Measurements from ENCODE around the gene PIK3CA. TPM values are rescaled to one million over a fixed set of nuclear protein-coding genes. Genes with fewer than 3 reads are reported as not detected.

PIK3CA gene
- total RNA-seq, 1 donor from 2014 or later, result 20.0 TPM

GRCh38 chr3:179182902-179183301 lies 34.7 kb downstream of the PIK3CA start:
- no peak for TF ChIP-seq CTCF (IDR thresholded peaks at IDR 0.05; ENCODE audit: partially characterized antibody, unreplicated experiment)
- no peak for DNase-seq
- no peaks in the 10 kb centered on the region for H3K9me3 Mint-ChIP-seq (ENCODE audit: unreplicated experiment)
- H3K4me1 Mint-ChIP-seq (ENCODE audit: low read depth, unreplicated experiment), result peaks cover 5% of the 10 kb centered on the region
- H3K27me3 Mint-ChIP-seq (ENCODE audit: unreplicated experiment), result no peaks in the 10 kb centered on the region
- H3K36me3 Mint-ChIP-seq (ENCODE audit: unreplicated experiment), result no peaks in the 10 kb centered on the region
- no peak overlapping the region for H3K27ac Mint-ChIP-seq (ENCODE audit: unreplicated experiment)
- no peak overlapping the region for H3K4me3 Mint-ChIP-seq (ENCODE audit: unreplicated experiment)

GRCh38 chr3:179184826-179185225 lies 36.7 kb downstream of the PIK3CA start:
- Mint-ChIP-seq H3K9me3 (ENCODE audit: unreplicated experiment) (no peaks in the 10 kb centered on the region), H3K27ac (ENCODE audit: unreplicated experiment) (no peak overlapping the region), H3K4me1 (ENCODE audit: low read depth, unreplicated experiment) (peaks cover 5% of the 10 kb centered on the region), H3K4me3 (ENCODE audit: unreplicated experiment) (no peak overlapping the region), H3K36me3 (ENCODE audit: unreplicated experiment) (no peaks in the 10 kb centered on the region), H3K27me3 (ENCODE audit: unreplicated experiment) (no peaks in the 10 kb centered on the region)
- no peak for DNase-seq
- TF ChIP-seq CTCF (IDR thresholded peaks at IDR 0.05; ENCODE audit: partially characterized antibody, unreplicated experiment), result no peak

GRCh38 chr3:179186426-179186825 lies 38.3 kb downstream of the PIK3CA start:
- Mint-ChIP-seq H3K9me3 (ENCODE audit: unreplicated experiment) (no peaks in the 10 kb centered on the region), H3K4me3 (ENCODE audit: unreplicated experiment) (no peak overlapping the region), H3K4me1 (ENCODE audit: low read depth, unreplicated experiment) (peaks cover 5% of the 10 kb centered on the region), H3K36me3 (ENCODE audit: unreplicated experiment) (no peaks in the 10 kb centered on the region), H3K27ac (ENCODE audit: unreplicated experiment) (no peak overlapping the region), H3K27me3 (ENCODE audit: unreplicated experiment) (no peaks in the 10 kb centered on the region)
- no peak for DNase-seq
- TF ChIP-seq CTCF (IDR thresholded peaks at IDR 0.05; ENCODE audit: partially characterized antibody, unreplicated experiment), result no peak

- no peak overlapping the region for H3K4me3 Mint-ChIP-seq (ENCODE audit: unreplicated experiment)
- H3K27ac Mint-ChIP-seq (ENCODE audit: unreplicated experiment), result no peak overlapping the region
Observed at GRCh38 chr3:179189759-179190158, 41.6 kb downstream of the PIK3CA start.

GRCh38 chr3:179190581-179190980 lies 42.4 kb downstream of the PIK3CA start:
- Mint-ChIP-seq H3K4me3 (ENCODE audit: unreplicated experiment) (no peak overlapping the region), H3K4me1 (ENCODE audit: low read depth, unreplicated experiment) (peaks cover 2% of the 10 kb centered on the region), H3K27me3 (ENCODE audit: unreplicated experiment) (no peaks in the 10 kb centered on the region), H3K27ac (ENCODE audit: unreplicated experiment) (no peak overlapping the region), H3K36me3 (ENCODE audit: unreplicated experiment) (no peaks in the 10 kb centered on the region), H3K9me3 (ENCODE audit: unreplicated experiment) (no peaks in the 10 kb centered on the region)
- no peak for TF ChIP-seq CTCF (IDR thresholded peaks at IDR 0.05; ENCODE audit: partially characterized antibody, unreplicated experiment)
- DNase-seq, result no peak

More at GRCh38 chr3:179189759-179190158, 41.6 kb downstream of the PIK3CA start:
- Mint-ChIP-seq H3K36me3 (ENCODE audit: unreplicated experiment) (no peaks in the 10 kb centered on the region), H3K9me3 (ENCODE audit: unreplicated experiment) (no peaks in the 10 kb centered on the region), H3K27me3 (ENCODE audit: unreplicated experiment) (no peaks in the 10 kb centered on the region), H3K4me1 (ENCODE audit: low read depth, unreplicated experiment) (peaks cover 2% of the 10 kb centered on the region)
- no peak for TF ChIP-seq CTCF (IDR thresholded peaks at IDR 0.05; ENCODE audit: partially characterized antibody, unreplicated experiment)
- no peak for DNase-seq
